Caco-2 (cell line): Measurements from ENCODE around the gene GAS2L2. TPM values are rescaled to one million over a fixed set of nuclear protein-coding genes. Genes with fewer than 3 reads are reported as not detected.

ENCODE experiments used
- BruUV-seq: library from RNA; stranded (reverse); fragments of 400-500 nt; replicated peaks from 2 replicates; lab custom pipeline; 2021; lab: Mats Ljungman, UMichigan
- CTCF ChIA-PET: fragments of 300-600 bp; sonication (Branson Sonifier 250); formaldehyde crosslinking; loops from one replicate; lab custom pipeline; 2022; ENCODE audit warnings: antibody characterized with exemption; lab: Charles Lee
- POLR2A ChIA-PET: fragments of 300-600 bp; sonication (Branson Sonifier 250); formaldehyde crosslinking; loops from one replicate; lab custom pipeline; 2022; ENCODE audit warnings: antibody characterized with exemption; lab: Charles Lee
- DNase-seq, 2 experiments: peaks; one replicate each; pipeline versions ENCODE4 v3.0.0 to v3.0.0-alpha.2; 2020 to 2022
- H3K27me3 ChIP-seq: replicated peaks from 2 replicates; pipeline ENCODE4 v1.6.0; 2011; ENCODE audit warnings: low read length; ENCODE audit not compliant: control insufficient read depth, insufficient read depth
- H3K36me3 ChIP-seq: 2 replicates; pipeline ENCODE4 v1.5.1; 2011; ENCODE audit warnings: low read length; ENCODE audit not compliant: control insufficient read depth, insufficient read depth
- H3K4me1 ChIP-seq: fragments of 250-450 bp; sonication (Bioruptor Pico); 2 replicates; pipeline ENCODE4 v1.5.1; 2020; ENCODE audit warnings: mild to moderate bottlenecking
- H3K4me3 ChIP-seq: 2 replicates; pipeline ENCODE4 v1.5.1; 2011; ENCODE audit warnings: low read depth, mild to moderate bottlenecking, control low read depth, low read length
- H3K9me3 ChIP-seq: fragments of 250-450 bp; sonication (Bioruptor Pico); 2 replicates; pipeline ENCODE4 v1.5.1; 2020; ENCODE audit warnings: mild to moderate bottlenecking, moderate library complexity
- H3K27ac Mint-ChIP-seq: one replicate; pipeline ENCODE4 v1.8.0; 2022; ENCODE audit warnings: mixed read lengths; ENCODE audit not compliant: unreplicated experiment
- H3K27me3 Mint-ChIP-seq: one replicate; pipeline ENCODE4 v1.8.0; 2022; ENCODE audit warnings: mixed read lengths; ENCODE audit not compliant: insufficient read depth, unreplicated experiment
- H3K36me3 Mint-ChIP-seq: one replicate; pipeline ENCODE4 v1.8.0; 2022; ENCODE audit warnings: mild to moderate bottlenecking, mixed read lengths; ENCODE audit not compliant: insufficient read depth, unreplicated experiment
- H3K4me1 Mint-ChIP-seq: one replicate; pipeline ENCODE4 v1.8.0; 2022; ENCODE audit warnings: low read depth, mixed read lengths; ENCODE audit not compliant: unreplicated experiment
- H3K4me3 Mint-ChIP-seq: one replicate; pipeline ENCODE4 v1.8.0; 2022; ENCODE audit warnings: mild to moderate bottlenecking, moderate library complexity, mixed read lengths; ENCODE audit not compliant: unreplicated experiment
- H3K9me3 Mint-ChIP-seq: one replicate; pipeline ENCODE4 v1.8.0; 2022; ENCODE audit warnings: mixed read lengths; ENCODE audit not compliant: unreplicated experiment
- CTCF ChIP-seq, 2 experiments: fragments of 200-600 bp in 1 of 2; IDR thresholded peaks; 1 replicate in 1 of 2; 2 replicates in 1 of 2; pipeline versions ENCODE4 v1.5.1 to v1.8.0; 2011 to 2022; ENCODE audit warnings: antibody characterized with exemption in 1 of 2, control low read depth in 1 of 2, inconsistent platforms in 1 of 2, low read depth in 1 of 2, low read length in 1 of 2, mild to moderate bottlenecking in 1 of 2, moderate library complexity in 1 of 2; ENCODE audit not compliant: insufficient read depth in 1 of 2, severe bottlenecking in 1 of 2, unreplicated experiment in 1 of 2
- intact Hi-C: fragments of 100-400 bp; cut with micrococcal nuclease; formaldehyde crosslinking; loops from one replicate; pipeline ENCODE4 v1.10.0; 2022; ENCODE audit not compliant: unreplicated experiment
- total RNA-seq: library from RNA; stranded (reverse); gene quantifications from 2 replicates; pipeline ENCODE4 v1.2.3, GENCODE V29; 2022

The GAS2L2 gene
- total RNA-seq, 1 experiment from 2014 or later: not detected

GRCh38 chr17:35729405-35729833 is 23.6 kb downstream of the GAS2L2 start:
- H3K9me3 Mint-ChIP-seq: no peaks in the 10 kb centered on the region
- TF ChIP-seq CTCF (IDR thresholded peaks at IDR 0.05; ENCODE audit: insufficient read depth in 1 of 2, low read depth in 1 of 2, low read length in 1 of 2, severe bottlenecking in 1 of 2, unreplicated experiment in 1 of 2): no peak
- peaks cover 24% of the 10 kb centered on the region for H3K36me3 Mint-ChIP-seq
- H3K4me1 Mint-ChIP-seq: peaks cover 14% of the 10 kb centered on the region
- Histone ChIP-seq H3K9me3 (no peaks in the 10 kb centered on the region), H3K27me3 (no peaks in the 10 kb centered on the region), H3K4me1 (peaks cover 7% of the 10 kb centered on the region), H3K4me3 (no peak overlapping the region), H3K36me3 (no peaks in the 10 kb centered on the region; the same call in 1 of the 2 replicates)
- ChIA-PET CTCF (no interaction called here), POLR2A (no interaction called here)
- no peaks in the 10 kb centered on the region for H3K27me3 Mint-ChIP-seq
- intact Hi-C loops: no loop called here
- no peak for DNase-seq
- peak overlapping the region; percentile 33 for H3K4me3 Mint-ChIP-seq
- BruUV-seq: no TSS peak
- H3K27ac Mint-ChIP-seq: no peak overlapping the region

GRCh38 chr17:35728551-35728950 is 24.5 kb downstream of the GAS2L2 start:
- Mint-ChIP-seq H3K27ac (no peak overlapping the region), H3K36me3 (peaks cover 32% of the 10 kb centered on the region), H3K9me3 (no peaks in the 10 kb centered on the region), H3K4me3 (no peak overlapping the region), H3K27me3 (no peaks in the 10 kb centered on the region), H3K4me1 (peaks cover 14% of the 10 kb centered on the region)
- H3K36me3 ChIP-seq: no peaks in the 10 kb centered on the region; the same call in 1 of the 2 replicates
- intact Hi-C loops: no loop called here
- ChIA-PET CTCF (no interaction called here), POLR2A (no interaction called here)
- no peak for TF ChIP-seq CTCF (IDR thresholded peaks at IDR 0.05; ENCODE audit: insufficient read depth in 1 of 2, low read depth in 1 of 2, low read length in 1 of 2, severe bottlenecking in 1 of 2, unreplicated experiment in 1 of 2)
- no peak for DNase-seq
- no TSS peak for BruUV-seq
- H3K9me3 ChIP-seq: no peaks in the 10 kb centered on the region
- H3K4me1 ChIP-seq: peaks cover 7% of the 10 kb centered on the region
- no peak overlapping the region for H3K4me3 ChIP-seq
- no peaks in the 10 kb centered on the region for H3K27me3 ChIP-seq

GRCh38 chr17:35727635-35728034 is 25.4 kb downstream of the GAS2L2 start:
- no peaks in the 10 kb centered on the region for H3K9me3 ChIP-seq
- Mint-ChIP-seq H3K27me3 (no peaks in the 10 kb centered on the region), H3K4me1 (peaks cover 14% of the 10 kb centered on the region), H3K36me3 (peaks cover 37% of the 10 kb centered on the region), H3K9me3 (no peaks in the 10 kb centered on the region), H3K27ac (no peak overlapping the region), H3K4me3 (no peak overlapping the region)
- ChIA-PET CTCF (no interaction called here), POLR2A (no interaction called here)
- BruUV-seq: no TSS peak
- H3K27me3 ChIP-seq: no peaks in the 10 kb centered on the region
- peaks cover 7% of the 10 kb centered on the region for H3K4me1 ChIP-seq
- no peaks in the 10 kb centered on the region; the same call in 1 of the 2 replicates for H3K36me3 ChIP-seq
- no peak overlapping the region for H3K4me3 ChIP-seq
- intact Hi-C loops: no loop called here
- no peak for TF ChIP-seq CTCF (IDR thresholded peaks at IDR 0.05; ENCODE audit: insufficient read depth in 1 of 2, low read depth in 1 of 2, low read length in 1 of 2, severe bottlenecking in 1 of 2, unreplicated experiment in 1 of 2)
- DNase-seq: no peak
